Measurements from ENCODE around the gene SCLT1.

DNA sequence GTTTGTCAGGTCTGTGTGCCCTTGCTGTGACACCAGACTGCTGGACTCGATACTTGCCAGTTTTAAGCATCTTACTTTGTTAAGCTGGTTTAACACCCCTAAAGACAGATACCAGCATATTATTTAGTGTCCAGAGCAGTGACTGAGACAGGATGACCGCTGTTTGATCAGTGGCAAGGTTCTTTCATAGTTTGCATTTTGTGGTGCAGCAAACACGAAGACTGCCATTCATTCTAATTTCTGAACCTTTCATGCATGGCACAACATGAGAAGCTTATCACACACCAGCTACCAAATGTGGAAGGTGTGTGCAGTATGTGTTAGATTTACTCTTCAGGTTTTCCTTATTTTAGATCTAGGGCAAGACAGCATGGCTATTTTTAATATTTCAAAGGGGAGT is 255.7 kb downstream of the SCLT1 start:
- TF ChIP-seq, protein P1, sequence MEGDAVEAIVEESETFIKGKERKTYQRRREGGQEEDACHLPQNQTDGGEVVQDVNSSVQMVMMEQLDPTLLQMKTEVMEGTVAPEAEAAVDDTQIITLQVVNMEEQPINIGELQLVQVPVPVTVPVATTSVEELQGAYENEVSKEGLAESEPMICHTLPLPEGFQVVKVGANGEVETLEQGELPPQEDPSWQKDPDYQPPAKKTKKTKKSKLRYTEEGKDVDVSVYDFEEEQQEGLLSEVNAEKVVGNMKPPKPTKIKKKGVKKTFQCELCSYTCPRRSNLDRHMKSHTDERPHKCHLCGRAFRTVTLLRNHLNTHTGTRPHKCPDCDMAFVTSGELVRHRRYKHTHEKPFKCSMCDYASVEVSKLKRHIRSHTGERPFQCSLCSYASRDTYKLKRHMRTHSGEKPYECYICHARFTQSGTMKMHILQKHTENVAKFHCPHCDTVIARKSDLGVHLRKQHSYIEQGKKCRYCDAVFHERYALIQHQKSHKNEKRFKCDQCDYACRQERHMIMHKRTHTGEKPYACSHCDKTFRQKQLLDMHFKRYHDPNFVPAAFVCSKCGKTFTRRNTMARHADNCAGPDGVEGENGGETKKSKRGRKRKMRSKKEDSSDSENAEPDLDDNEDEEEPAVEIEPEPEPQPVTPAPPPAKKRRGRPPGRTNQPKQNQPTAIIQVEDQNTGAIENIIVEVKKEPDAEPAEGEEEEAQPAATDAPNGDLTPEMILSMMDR (IDR thresholded peaks at IDR 0.05; ENCODE audit: low read depth, low read length) = no peak
- TF ChIP-seq EZH2phosphoT487 (IDR thresholded peaks at IDR 0.05; ENCODE audit: low read depth) = no peak

Data from OCI-LY3 (cell line).